Stimulated activated CD8-positive, alpha-beta memory T cell treated with anti-CD3 and anti-CD28 coated beads, Interleukin-12 subunit alpha, Interleukin-12 subunit beta, amount 100 ng/mL, for 24 hours (primary cell): ENCODE results near the gene ATP1A1.
A peak's percentile ranks its signal among the peaks of the same experiment; 100 is the strongest.

ENCODE experiments used
- DNase-seq: peaks from one replicate; pipeline ENCODE4 v3.0.0-alpha.2; 2020; ENCODE audit errors: extremely low read depth

The ATP1A1 gene

GRCh38 chr1:116414364-116414763 lies 41.3 kb downstream of the ATP1A1 start:
- DNase-seq, result no peak

- no peak for DNase-seq
These were observed 42.2 kb downstream of the ATP1A1 start for GRCh38 chr1:116415200-116415698.

- no peak for DNase-seq
These were observed 42.9 kb downstream of the ATP1A1 start for GRCh38 chr1:116415699-116416533.

- DNase-seq, result no peak
These were observed 43.9 kb downstream of the ATP1A1 start for GRCh38 chr1:116416854-116417513.

- no peak for DNase-seq
These were observed 44.6 kb downstream of the ATP1A1 start for GRCh38 chr1:116417678-116418077.

- peak; percentile 63 for DNase-seq
These were observed 45.2 kb downstream of the ATP1A1 start for GRCh38 chr1:116418091-116418830.

- DNase-seq, result no peak
These were observed 47.6 kb downstream of the ATP1A1 start for GRCh38 chr1:116420417-116421200.

- no peak for DNase-seq
These were observed 51.4 kb downstream of the ATP1A1 start for GRCh38 chr1:116424438-116424837.

- DNase-seq, result no peak
These were observed 51.8 kb downstream of the ATP1A1 start for GRCh38 chr1:116424863-116425262.

- no peak for DNase-seq
These were observed 52.9 kb downstream of the ATP1A1 start for GRCh38 chr1:116425987-116426386.

- DNase-seq, result no peak
These were observed 53.4 kb downstream of the ATP1A1 start for GRCh38 chr1:116426401-116426800.

GRCh38 chr1:116428576-116428975 lies 55.5 kb downstream of the ATP1A1 start:
- DNase-seq, result no peak

GRCh38 chr1:116429821-116430374 lies 56.9 kb downstream of the ATP1A1 start:
- no peak for DNase-seq

- DNase-seq, result no peak
These were observed 58.9 kb downstream of the ATP1A1 start for GRCh38 chr1:116431870-116432500.

GRCh38 chr1:116432655-116433265 lies 59.7 kb downstream of the ATP1A1 start:
- no peak for DNase-seq

GRCh38 chr1:116433275-116434257 lies 60.5 kb downstream of the ATP1A1 start:
- no peak for DNase-seq

- no peak for DNase-seq
These were observed 61.8 kb downstream of the ATP1A1 start for GRCh38 chr1:116434849-116435248.

GRCh38 chr1:116435806-116436610 lies 63.0 kb downstream of the ATP1A1 start:
- no peak for DNase-seq
